Coronary artery (tissue), 2 donors: ENCODE measurements around the gene RIMOC1.

Experiments
- DNase-seq: peaks from one replicate; pipeline ENCODE4 v3.0.0-alpha.2; 2017; ENCODE audit warnings: low spot score
- H3K27ac ChIP-seq, 2 donors: fragments of 200-600 bp; sonication (generic); one replicate each; pipeline ENCODE4 v1.5.1; 2016 to 2019
- H3K4me3 ChIP-seq: fragments of 200-600 bp; sonication (generic); 2 replicates; pipeline ENCODE4 v1.5.1; 2016; ENCODE audit warnings: mild to moderate bottlenecking, moderate library complexity
- CTCF ChIP-seq: fragments of 200-600 bp; sonication (generic); IDR thresholded peaks from one replicate; pipeline ENCODE4 v1.5.1; 2019; ENCODE audit warnings: antibody characterized with exemption

Gene RIMOC1

GRCh38 chr5:41877408-41877807 lies 26.7 kb upstream of the RIMOC1 start:
- TF ChIP-seq CTCF = no peak
- no peak for DNase-seq
- H3K4me3 ChIP-seq = no peak overlapping the region
- no peak overlapping the region for H3K27ac ChIP-seq

DNA sequence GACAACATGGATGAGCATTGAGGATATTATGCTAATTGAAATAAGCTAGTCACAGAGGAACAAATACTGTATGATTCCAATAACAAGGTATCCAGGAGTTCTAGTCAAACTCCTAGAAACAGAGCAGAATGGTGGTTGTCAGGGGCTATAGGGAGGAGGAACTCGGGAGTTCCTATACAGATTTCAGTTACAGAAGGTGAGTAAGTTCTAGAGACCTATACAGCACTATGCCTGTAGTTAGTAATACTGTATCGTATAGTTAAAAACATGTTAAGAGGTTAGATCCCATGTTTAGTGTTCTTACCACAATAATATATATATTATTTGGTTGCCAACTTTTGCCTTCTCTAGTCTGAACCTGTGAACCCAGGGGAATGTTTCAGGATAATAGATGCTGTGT lies 26.0 kb upstream of the RIMOC1 start:
- TF ChIP-seq CTCF = no peak
- DNase-seq = no peak
- Histone ChIP-seq H3K4me3 (no peak overlapping the region), H3K27ac (no peak overlapping the region)

DNA sequence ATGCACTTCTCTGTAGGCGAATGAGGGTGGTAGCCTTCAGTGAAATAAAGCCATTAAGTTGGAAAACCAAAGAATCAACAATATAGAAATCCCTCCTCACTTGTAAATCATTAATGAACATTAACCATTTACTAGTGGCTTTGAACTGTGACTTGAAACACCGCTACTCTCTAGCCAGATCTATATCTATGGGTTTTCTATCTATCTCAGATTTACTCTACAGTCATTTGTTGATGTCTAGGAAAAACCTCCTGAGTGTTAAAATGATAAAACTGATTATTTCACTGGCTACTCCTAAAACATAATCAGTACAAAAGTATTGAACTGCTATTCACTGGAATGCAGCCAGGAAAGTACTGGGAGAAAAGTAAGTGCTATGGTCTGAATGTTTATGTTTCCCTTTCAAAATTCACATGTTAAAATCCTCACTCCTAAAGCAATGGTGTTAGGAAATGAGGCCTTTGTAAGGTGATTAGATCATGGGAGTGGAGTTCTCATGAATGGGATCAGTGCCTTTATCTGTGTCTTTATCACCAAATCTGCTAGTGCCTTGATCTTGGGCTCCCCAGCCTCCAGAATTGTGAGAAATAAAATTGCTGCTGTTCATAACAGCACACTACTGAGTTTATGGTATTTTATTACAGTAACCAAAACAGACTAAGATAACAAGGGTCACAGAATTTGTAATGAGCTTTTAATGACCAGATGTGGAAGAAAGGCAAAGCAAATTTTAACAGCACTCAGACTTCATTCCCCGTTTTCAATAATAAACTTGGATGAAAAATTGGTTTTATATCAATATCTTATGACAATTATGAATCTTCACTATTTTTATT lies 25.3 kb upstream of the RIMOC1 start:
- Histone ChIP-seq H3K27ac (no peak overlapping the region), H3K4me3 (no peak overlapping the region)
- no peak for TF ChIP-seq CTCF
- DNase-seq = no peak

- no peak for DNase-seq
- H3K27ac ChIP-seq = no peak overlapping the region
- TF ChIP-seq CTCF = no peak
- no peak overlapping the region for H3K4me3 ChIP-seq
Observed at GRCh38 chr5:41882765-41883164, 21.4 kb upstream of the RIMOC1 start.

DNA sequence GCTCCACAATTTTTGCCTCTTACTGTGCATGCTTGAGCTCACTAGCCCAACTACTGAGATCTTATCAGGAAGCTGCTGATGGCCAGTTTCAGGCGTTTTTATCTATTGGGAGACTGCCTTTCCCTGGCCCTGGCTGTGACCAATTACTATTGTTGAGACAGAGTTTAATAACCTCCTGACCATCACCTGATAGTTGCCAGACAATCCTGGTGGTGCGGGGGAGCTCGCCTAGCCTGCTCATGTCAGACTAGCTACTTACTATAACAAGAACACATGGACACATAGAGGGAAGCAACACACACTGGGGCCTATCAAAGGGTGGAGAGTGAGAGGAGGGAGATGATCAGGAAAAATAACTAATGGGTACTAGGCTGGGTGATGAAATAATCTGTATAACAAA lies 20.9 kb upstream of the RIMOC1 start:
- no peak for TF ChIP-seq CTCF

DNA sequence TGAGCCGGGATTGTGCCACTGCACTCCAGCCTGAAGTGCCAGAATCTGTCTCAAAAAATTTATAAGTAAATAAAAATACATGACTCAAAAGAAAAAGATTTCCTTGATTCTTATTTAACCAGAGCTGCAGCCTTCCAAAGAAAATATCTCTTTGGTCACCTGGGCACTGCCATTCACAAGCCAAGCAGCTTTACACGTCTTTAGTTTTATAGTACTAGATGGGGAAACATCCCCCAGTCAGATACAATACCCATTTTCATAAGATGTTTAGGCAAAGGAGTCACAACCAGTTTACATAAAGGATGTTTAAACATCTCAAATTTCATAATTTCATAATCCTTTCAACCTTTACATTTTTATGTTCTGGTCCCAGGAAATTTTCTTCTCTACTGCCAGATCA lies 20.2 kb upstream of the RIMOC1 start:
- no peak for TF ChIP-seq CTCF
- Histone ChIP-seq H3K4me3 (no peak overlapping the region), H3K27ac (no peak overlapping the region)
- DNase-seq = no peak

More for the DNA sequence above, 20.9 kb upstream of the RIMOC1 start:
- no peak overlapping the region for H3K27ac ChIP-seq
- H3K4me3 ChIP-seq = no peak overlapping the region
- DNase-seq = no peak

GRCh38 chr5:41885286-41885685 lies 18.9 kb upstream of the RIMOC1 start:
- DNase-seq = no peak
- no peak for TF ChIP-seq CTCF

More at GRCh38 chr5:41885286-41885685, 18.9 kb upstream of the RIMOC1 start:
- Histone ChIP-seq H3K27ac (no peak overlapping the region), H3K4me3 (no peak overlapping the region)
